ENCODE data around the gene RPS15. TPM values are rescaled to one million over a fixed set of nuclear protein-coding genes. Genes with fewer than 3 reads are reported as not detected.

RPS15 gene
- total RNA-seq, 1 donor from 2014 or later = 1,918 TPM

DNA sequence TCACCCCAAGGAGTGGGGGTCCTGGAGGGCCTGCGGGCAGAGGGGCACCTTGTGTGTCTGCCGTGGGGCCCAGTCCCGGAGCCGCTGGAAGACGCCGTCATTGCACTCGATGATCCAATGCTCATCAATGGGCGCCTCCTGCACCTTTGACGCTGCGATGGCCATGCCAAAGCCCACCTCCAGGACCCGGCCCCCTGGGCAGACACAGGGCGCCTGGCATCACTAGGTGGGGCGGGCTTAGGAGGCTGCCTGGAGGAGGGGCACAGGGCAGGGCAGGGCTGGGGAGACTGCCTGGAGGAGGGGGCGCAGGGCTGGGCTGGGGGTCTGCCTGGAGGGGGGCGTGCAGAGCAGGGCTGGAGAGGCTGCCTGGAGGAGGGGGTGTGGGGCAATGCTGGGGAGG is 38.5 kb upstream of the RPS15 start:
- Histone ChIP-seq H3F3A (ENCODE audit: low read depth) (peaks cover 6% of the 10 kb centered on the region), H3K9ac (no peak overlapping the region), H4K20me1 (ENCODE audit: low read depth) (peaks cover 18% of the 10 kb centered on the region), H2AFZ (replicated peaks) (no peak overlapping the region), H3K4me2 (no peak overlapping the region), H3K79me2 (ENCODE audit: low read depth) (peaks cover 8% of the 10 kb centered on the region), H3K36me3 (no peaks in the 10 kb centered on the region), H3K4me3 (no peak overlapping the region), H3K27ac (no peak overlapping the region), H3K9me3 (ENCODE audit: low read depth) (no peaks in the 10 kb centered on the region), H3K4me1 (no peaks in the 10 kb centered on the region), H3K27me3 (peaks cover 7% of the 10 kb centered on the region)
- H3K36me3 Mint-ChIP-seq = no peaks in the 10 kb centered on the region
- TF ChIP-seq EZH2 (IDR thresholded peaks at IDR 0.05) (no peak), EZH2phosphoT487 (IDR thresholded peaks at IDR 0.05) (no peak)
- TF ChIP-seq, protein P1, sequence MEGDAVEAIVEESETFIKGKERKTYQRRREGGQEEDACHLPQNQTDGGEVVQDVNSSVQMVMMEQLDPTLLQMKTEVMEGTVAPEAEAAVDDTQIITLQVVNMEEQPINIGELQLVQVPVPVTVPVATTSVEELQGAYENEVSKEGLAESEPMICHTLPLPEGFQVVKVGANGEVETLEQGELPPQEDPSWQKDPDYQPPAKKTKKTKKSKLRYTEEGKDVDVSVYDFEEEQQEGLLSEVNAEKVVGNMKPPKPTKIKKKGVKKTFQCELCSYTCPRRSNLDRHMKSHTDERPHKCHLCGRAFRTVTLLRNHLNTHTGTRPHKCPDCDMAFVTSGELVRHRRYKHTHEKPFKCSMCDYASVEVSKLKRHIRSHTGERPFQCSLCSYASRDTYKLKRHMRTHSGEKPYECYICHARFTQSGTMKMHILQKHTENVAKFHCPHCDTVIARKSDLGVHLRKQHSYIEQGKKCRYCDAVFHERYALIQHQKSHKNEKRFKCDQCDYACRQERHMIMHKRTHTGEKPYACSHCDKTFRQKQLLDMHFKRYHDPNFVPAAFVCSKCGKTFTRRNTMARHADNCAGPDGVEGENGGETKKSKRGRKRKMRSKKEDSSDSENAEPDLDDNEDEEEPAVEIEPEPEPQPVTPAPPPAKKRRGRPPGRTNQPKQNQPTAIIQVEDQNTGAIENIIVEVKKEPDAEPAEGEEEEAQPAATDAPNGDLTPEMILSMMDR (IDR thresholded peaks at IDR 0.05) = no peak
- no peak overlapping the region for H3K4me3 Mint-ChIP-seq
- peaks cover 3% of the 10 kb centered on the region for H3K27me3 Mint-ChIP-seq (ENCODE audit: insufficient read depth, low read depth)
- DNase-seq (ENCODE audit: low spot score) = no peak
- H3K27ac Mint-ChIP-seq = no peak overlapping the region
- peaks cover 9% of the 10 kb centered on the region for H3K4me1 Mint-ChIP-seq
- H3K9me3 Mint-ChIP-seq = no peaks in the 10 kb centered on the region

DNA sequence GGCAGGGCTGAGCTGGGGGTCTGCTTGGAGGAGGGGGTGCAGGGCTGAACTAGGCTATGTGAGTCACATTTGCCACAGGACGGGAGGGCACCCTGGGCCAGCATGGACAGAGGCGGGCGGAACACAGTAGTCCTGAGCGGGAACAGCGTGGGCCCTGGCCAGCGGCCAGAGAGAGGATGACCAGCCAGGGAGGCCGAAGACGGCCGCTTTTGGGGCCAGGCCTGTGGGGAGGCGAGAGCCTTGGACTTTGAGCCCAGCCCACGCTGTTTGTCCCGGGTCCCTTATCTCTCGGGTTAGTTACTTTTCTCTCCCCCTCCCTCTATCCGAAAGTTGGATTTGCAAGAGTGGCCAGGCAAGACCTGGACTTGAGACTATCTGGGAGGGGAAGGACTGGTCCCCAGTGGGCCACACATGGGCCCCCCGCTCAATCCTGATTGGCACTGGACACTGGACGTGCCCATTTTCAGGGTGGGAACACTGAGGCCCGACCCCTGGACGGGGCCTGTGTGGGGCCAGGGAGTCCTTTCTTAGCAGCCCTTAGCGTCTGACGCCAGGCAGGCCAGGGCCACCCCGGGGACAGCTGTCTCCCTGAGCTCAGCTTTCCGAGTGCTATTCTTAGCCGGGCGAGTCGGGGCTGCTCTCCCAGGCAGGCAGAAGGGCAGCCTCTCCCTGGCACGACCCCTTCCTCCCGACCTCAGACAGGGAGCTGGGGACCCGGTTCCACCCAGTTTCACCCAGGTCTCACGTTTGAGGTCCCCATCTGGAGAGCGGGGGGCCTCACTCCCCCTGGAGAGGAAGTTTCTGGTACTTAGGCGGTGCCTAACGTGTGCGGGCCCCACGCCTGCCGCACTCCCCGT is 37.7 kb upstream of the RPS15 start:
- H3K36me3 Mint-ChIP-seq = no peaks in the 10 kb centered on the region
- peak overlapping the region; percentile 87 for H3K4me3 ChIP-seq
- no peak overlapping the region for H3K27ac ChIP-seq
- no peaks in the 10 kb centered on the region for H3K9me3 ChIP-seq (ENCODE audit: low read depth)
- H3K4me2 ChIP-seq = peak overlapping the region; percentile 99
- H3K4me1 ChIP-seq = no peaks in the 10 kb centered on the region
- peak; percentile 40 for DNase-seq (ENCODE audit: low spot score)
- peaks cover 7% of the 10 kb centered on the region for H3K27me3 ChIP-seq
- peaks cover 18% of the 10 kb centered on the region for H4K20me1 ChIP-seq (ENCODE audit: low read depth)
- H3F3A ChIP-seq (ENCODE audit: low read depth) = peaks cover 6% of the 10 kb centered on the region
- no peaks in the 10 kb centered on the region for H3K9me3 Mint-ChIP-seq
- peaks cover 3% of the 10 kb centered on the region for H3K27me3 Mint-ChIP-seq (ENCODE audit: insufficient read depth, low read depth)
- peak overlapping the region; percentile 39 for H3K9ac ChIP-seq
- peaks cover 9% of the 10 kb centered on the region for H3K4me1 Mint-ChIP-seq
- no peak overlapping the region for H3K27ac Mint-ChIP-seq
- H3K79me2 ChIP-seq (ENCODE audit: low read depth) = peaks cover 8% of the 10 kb centered on the region
- no peaks in the 10 kb centered on the region for H3K36me3 ChIP-seq
- no peak for TF ChIP-seq EZH2 (IDR thresholded peaks at IDR 0.05)
- TF ChIP-seq, protein P1 (IDR thresholded peaks at IDR 0.05) = no peak
- no peak for TF ChIP-seq EZH2phosphoT487 (IDR thresholded peaks at IDR 0.05)
- peak overlapping the region; percentile 82 for H2AFZ ChIP-seq (replicated peaks)
- H3K4me3 Mint-ChIP-seq = peak overlapping the region; percentile 81

DNA sequence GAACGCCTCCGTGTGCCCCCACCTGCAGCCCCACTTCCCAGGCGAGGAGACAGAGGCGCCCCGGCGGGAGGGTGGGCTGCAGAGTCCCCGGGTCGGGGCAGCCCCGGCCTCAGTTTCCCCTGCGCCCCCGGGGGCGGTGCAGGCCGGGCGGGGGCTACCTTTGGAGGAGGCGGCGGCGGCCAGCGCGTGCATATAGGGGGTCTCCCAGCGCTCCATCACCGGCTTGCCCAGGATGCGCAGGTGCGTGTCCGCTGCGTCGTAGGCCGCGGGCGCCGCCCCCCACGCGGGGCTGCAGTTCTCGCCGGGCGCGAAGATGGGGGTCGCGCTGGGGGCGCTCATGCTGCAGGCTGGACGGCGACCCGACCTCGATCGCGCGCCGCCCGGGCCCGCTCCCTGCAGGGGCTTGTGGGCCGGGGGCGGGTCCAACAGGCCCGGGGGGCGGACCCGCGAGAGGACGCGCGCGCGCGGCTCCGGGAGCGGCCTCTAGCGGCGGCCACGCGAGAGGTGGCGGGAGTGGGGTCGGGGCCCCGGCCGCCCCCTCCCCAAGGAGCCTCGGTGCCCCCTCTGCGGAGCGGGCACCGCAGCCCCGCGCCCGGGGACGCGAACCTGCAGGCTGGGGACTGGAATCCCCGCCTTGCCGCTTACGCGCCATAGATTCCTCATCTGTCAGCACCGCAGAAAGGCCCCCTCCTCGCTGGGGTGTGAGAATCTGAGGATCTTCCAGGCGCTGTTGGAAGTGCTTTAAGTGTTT is 36.9 kb upstream of the RPS15 start, which contains the start of gene GAMT:
GAMT (minus strand) TSS at position 405 of the 751 bp plus-strand sequence; CDS start at position 339, 66 bp downstream.
- peak within 1 kb of the TSS; percentile 99 for H3K4me2 ChIP-seq
- no peaks in the 10 kb centered on the region for H3K9me3 ChIP-seq (ENCODE audit: low read depth)
- H3F3A ChIP-seq (ENCODE audit: low read depth) = peaks cover 14% of the 10 kb centered on the region
- H3K4me1 Mint-ChIP-seq = peaks cover 9% of the 10 kb centered on the region
- H2AFZ ChIP-seq (replicated peaks) = peak within 1 kb of the TSS; percentile 82
- peak within 1 kb of the TSS; percentile 39 for H3K9ac ChIP-seq
- H3K4me3 ChIP-seq = peak within 1 kb of the TSS; percentile 87
- no peaks in the 10 kb centered on the region for H3K9me3 Mint-ChIP-seq
- H3K36me3 ChIP-seq = no peaks in the 10 kb centered on the region
- peaks cover 18% of the 10 kb centered on the region for H4K20me1 ChIP-seq (ENCODE audit: low read depth)
- H3K27ac ChIP-seq = no peak within 1 kb of the TSS
- no peak within 1 kb of the TSS for H3K27ac Mint-ChIP-seq
- H3K4me3 Mint-ChIP-seq = peak within 1 kb of the TSS; percentile 81
- H3K79me2 ChIP-seq (ENCODE audit: low read depth) = peaks cover 8% of the 10 kb centered on the region
- peak; percentile 76 for DNase-seq (ENCODE audit: low spot score)
- H3K36me3 Mint-ChIP-seq = no peaks in the 10 kb centered on the region
- TF ChIP-seq, protein P1 (IDR thresholded peaks at IDR 0.05) = peak; percentile 50
- no peak for TF ChIP-seq EZH2phosphoT487 (IDR thresholded peaks at IDR 0.05)
- peak; percentile 45 for TF ChIP-seq EZH2 (IDR thresholded peaks at IDR 0.05)
- H3K27me3 Mint-ChIP-seq (ENCODE audit: insufficient read depth, low read depth) = peaks cover 3% of the 10 kb centered on the region
- no peaks in the 10 kb centered on the region for H3K4me1 ChIP-seq
- H3K27me3 ChIP-seq = peaks cover 15% of the 10 kb centered on the region

Measured in neural progenitor cell (in vitro differentiated cells).